ENCODE measurements around the gene IGF2R.

GRCh38 chr6:160024152-160024551 is 55.3 kb downstream of the IGF2R start:
- TF ChIP-seq CTCF (IDR thresholded peaks at IDR 0.05; ENCODE audit: poor library complexity) (no peak), EZH2 (IDR thresholded peaks at IDR 0.05; ENCODE audit: borderline replicate concordance) (no peak)
